Stimulated activated CD8-positive, alpha-beta memory T cell treated with anti-CD3 and anti-CD28 coated beads, Interleukin-15, amount 100 ng/mL, for 48 hours (primary cell): ENCODE data around the gene CSTA.

Experiments used
- DNase-seq, 2 donors: peaks; one replicate each; pipeline ENCODE4 v3.0.0-alpha.2; 2020; ENCODE audit warnings: low read depth in 2 of 2

Gene CSTA, protein sequence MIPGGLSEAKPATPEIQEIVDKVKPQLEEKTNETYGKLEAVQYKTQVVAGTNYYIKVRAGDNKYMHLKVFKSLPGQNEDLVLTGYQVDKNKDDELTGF

GRCh38 chr3:122324871-122325323, at the start of gene CSTA:
CSTA (plus strand) TSS chr3:122325248; CDS start chr3:122325293, 45 bp downstream.
- DNase-seq, result no peak

- no peak for DNase-seq
Observed at GRCh38 chr3:122281891-122282290, 43.2 kb upstream of the CSTA start.

- no peak for DNase-seq
Observed at GRCh38 chr3:122283796-122284445, 41.1 kb upstream of the CSTA start.

DNA sequence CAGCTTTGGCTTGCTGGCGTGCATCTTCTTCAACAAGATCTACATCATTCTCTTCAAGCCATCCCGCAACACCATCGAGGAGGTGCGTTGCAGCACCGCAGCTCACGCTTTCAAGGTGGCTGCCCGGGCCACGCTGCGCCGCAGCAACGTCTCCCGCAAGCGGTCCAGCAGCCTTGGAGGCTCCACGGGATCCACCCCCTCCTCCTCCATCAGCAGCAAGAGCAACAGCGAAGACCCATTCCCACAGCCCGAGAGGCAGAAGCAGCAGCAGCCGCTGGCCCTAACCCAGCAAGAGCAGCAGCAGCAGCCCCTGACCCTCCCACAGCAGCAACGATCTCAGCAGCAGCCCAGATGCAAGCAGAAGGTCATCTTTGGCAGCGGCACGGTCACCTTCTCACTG, 40.6 kb upstream of the CSTA start:
- DNase-seq, result no peak

- no peak for DNase-seq
Observed at GRCh38 chr3:122294359-122294758, 30.7 kb upstream of the CSTA start.

GRCh38 chr3:122295266-122296062, 29.6 kb upstream of the CSTA start:
- DNase-seq, result no peak

DNA sequence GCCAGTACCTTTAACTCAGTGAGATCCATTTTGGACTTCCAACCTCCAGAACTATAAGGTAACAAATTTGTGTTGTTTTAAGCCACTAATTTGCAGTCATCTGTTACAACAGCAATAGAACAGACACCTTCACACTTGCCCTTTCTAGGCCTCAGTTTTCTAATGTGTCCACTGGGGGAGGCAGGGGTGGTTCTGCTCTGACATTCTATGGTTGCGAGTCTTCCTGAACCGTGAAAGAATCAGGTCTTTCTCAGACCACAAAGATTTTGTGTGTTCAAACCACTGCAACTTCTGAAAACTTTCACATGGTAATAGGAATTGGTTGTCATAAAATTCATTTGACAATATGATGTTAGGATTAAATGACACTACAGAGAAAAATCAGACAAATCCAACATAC, 26.8 kb upstream of the CSTA start:
- peak; percentile 13 to 31 for DNase-seq

- no peak for DNase-seq
Observed at GRCh38 chr3:122299215-122299614, 25.8 kb upstream of the CSTA start.

- DNase-seq, result no peak
Observed at GRCh38 chr3:122299872-122300460, 25.1 kb upstream of the CSTA start.

DNA sequence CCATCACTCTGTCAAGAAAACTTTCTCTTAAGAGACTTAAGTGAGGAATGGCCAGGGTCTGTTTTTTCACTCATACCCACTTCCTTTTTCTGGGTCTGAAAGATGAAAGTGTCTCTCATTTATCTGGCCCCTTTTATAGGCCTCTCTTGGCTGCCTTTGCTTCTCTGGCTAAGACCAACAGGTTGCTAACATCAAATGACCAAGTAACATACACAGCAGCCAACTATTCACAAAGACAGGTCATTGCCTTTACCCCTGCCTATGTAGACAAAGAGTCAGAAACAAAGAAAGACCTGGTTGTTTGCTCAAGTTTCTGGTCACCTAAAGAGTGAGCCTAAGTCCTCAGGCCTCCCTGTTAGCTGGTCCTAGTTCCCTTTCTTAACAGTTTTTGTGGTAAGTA, 24.0 kb upstream of the CSTA start:
- DNase-seq, result no peak

- DNase-seq, result no peak
Observed at GRCh38 chr3:122305818-122306621, 19.0 kb upstream of the CSTA start.

DNA sequence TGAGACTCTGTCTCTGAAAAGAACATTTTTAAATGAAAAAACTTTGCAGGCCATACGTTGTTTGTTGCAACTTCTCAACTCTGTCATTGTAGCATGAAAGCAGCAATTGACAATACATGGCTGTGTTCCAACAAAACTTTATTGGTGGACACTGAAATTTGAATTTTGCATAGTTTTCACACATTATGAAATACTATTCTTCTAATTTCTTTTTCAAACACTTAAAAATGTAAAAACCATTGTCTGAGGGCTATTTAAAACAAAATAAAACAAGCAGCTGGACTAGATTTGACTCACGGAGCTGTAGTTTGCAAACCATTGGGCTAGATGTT, 18.5 kb upstream of the CSTA start:
- no peak for DNase-seq

DNA sequence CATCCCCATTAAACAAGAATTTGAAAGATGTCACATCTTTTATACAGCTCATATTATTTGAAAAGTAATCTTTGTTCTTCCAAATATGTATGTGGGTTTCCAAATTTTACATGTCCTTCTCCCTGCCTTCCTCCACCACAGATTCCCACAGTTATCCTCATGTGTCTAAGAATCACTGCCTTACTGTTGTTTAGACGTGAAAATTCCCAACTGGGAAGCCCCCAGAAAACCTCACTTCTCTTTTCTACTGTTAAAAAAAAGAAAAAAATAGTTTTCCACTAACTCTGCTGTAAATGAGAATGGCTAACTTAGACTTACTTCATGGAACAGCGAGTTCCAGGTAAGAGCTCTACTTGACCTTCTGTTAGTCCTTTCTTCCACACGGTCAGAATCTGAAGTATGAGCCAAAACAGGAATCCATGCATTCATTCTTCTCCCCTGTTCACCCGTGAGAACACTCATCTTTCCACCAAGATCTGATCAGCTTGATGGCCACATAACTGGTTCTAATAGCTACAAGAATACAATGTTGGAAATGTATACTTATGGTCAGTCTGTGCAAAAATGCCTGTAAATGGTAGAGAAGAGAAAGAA, 17.9 kb upstream of the CSTA start:
- no peak for DNase-seq

GRCh38 chr3:122307976-122308375, 17.1 kb upstream of the CSTA start:
- DNase-seq, result no peak

GRCh38 chr3:122310361-122310760, 14.7 kb upstream of the CSTA start:
- DNase-seq, result no peak

DNA sequence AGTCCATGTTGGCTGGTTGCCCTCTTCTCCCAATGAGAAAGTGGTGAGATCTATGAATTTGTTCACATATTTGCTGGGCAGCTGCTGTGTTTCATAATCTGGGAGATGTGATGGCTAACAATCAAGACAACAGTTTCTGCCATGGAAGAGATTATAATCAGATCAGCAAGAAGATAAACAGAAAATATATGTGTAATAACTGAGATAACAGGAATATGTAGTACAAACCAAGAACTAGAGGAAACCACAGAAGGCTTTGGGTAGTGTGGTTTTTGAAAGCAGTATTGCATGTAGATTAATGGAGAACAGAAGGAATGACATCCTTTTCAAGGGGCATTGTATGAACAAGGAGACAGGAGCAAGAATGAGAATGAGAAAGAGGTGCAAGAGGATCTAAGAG, 12.2 kb upstream of the CSTA start:
- DNase-seq, result no peak

DNA sequence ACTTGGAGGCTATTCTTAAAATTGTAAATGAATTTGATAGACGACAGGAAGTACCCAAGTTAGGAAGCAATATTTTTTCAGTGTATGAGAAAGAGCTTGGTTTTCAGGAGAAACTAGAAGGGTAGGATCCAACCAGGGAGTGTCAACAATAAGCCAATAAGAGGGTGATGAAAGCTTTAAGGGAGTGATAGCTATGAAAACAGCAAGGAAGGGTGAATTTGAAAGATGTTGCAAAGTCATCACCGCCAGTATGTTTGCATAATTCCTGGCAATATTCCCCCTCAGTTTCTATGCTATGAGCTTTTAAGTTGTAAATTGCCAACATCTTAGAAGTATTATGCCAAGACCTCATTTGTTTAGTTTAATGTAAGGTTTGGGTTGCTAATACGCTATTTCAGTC, 11.8 kb upstream of the CSTA start:
- DNase-seq, result no peak

- DNase-seq, result no peak
Observed at GRCh38 chr3:122314228-122314876, 10.7 kb upstream of the CSTA start.

DNA sequence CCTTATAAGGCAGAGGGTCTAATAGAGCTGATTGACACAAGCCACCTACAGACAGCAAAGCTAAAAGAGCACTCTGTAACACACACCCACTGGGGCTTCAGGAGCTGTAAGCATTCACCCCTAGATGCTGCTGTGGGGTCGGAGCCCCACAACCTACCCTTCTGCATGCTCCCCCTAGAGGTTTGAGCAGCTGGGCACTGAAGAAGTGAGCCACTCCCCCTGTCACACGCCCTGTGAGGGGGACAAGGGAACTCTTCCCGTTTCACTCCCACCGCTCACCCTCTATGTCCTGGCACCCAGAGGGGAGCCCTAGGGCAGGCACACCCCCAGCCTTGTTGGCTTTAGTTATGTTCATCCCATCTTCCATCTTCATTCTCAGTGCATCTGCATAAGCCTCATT, 9.4 kb upstream of the CSTA start:
- no peak for DNase-seq

GRCh38 chr3:122316368-122316767, 8.7 kb upstream of the CSTA start:
- no peak for DNase-seq

GRCh38 chr3:122318620-122319019, 6.4 kb upstream of the CSTA start:
- DNase-seq, result no peak
